Neural cell (in vitro differentiated cells): ENCODE data around the gene PDE4D. TPM values are rescaled to one million over a fixed set of nuclear protein-coding genes. Genes with fewer than 3 reads are reported as not detected.

ENCODE experiments used
- H2AFZ ChIP-seq: fragments of 200-600, 300-800 bp; sonication (generic), shearing (Covaris generic); 2 replicates; pipeline ENCODE4 v1.6.0; 2014; ENCODE audit warnings: low read depth, mild to moderate bottlenecking, antibody characterized with exemption, low read length, moderate library complexity
- H3F3A ChIP-seq: fragments of 200-600 bp; shearing (Covaris generic); 2 replicates; pipeline ENCODE4 v1.6.1; 2016; ENCODE audit warnings: mild to moderate bottlenecking, moderate library complexity, mixed read lengths, antibody characterized with exemption, low read length; ENCODE audit not compliant: insufficient read depth, poor library complexity, severe bottlenecking
- H3K27ac ChIP-seq: fragments of 200-600, 300-800 bp; sonication (generic), shearing (Covaris generic); 2 replicates; pipeline ENCODE4 v1.5.1; 2014; ENCODE audit warnings: mild to moderate bottlenecking, low read length, moderate library complexity
- H3K27me3 ChIP-seq: fragments of 300-800, 200-600 bp; sonication (generic), shearing (Covaris generic); 2 replicates; pipeline ENCODE4 v1.6.0; 2014; ENCODE audit warnings: mild to moderate bottlenecking, low read depth, low read length, moderate library complexity; ENCODE audit not compliant: insufficient read depth
- H3K36me3 ChIP-seq: fragments of 300-800, 200-600 bp; sonication (generic), shearing (Covaris generic); 2 replicates; pipeline ENCODE4 v1.5.1; 2014; ENCODE audit warnings: mild to moderate bottlenecking, antibody characterized with exemption, low read length, moderate library complexity; ENCODE audit not compliant: insufficient read depth
- H3K4me2 ChIP-seq: fragments of 300-800, 200-600 bp; sonication (generic), shearing (Covaris generic); 2 replicates; pipeline ENCODE4 v1.6.0; 2014; ENCODE audit warnings: mild to moderate bottlenecking, low read length
- H3K4me3 ChIP-seq: fragments of 300-800, 200-600 bp; sonication (generic), shearing (Covaris generic); 2 replicates; pipeline ENCODE4 v1.5.1; 2014; ENCODE audit warnings: mild to moderate bottlenecking, low read length, moderate library complexity
- H3K79me2 ChIP-seq: fragments of 200-600 bp; shearing (Covaris generic); replicated peaks from 2 replicates; pipeline ENCODE4 v1.6.0; 2014; ENCODE audit warnings: mild to moderate bottlenecking, low read length, moderate library complexity; ENCODE audit not compliant: insufficient read depth
- H3K9ac ChIP-seq: fragments of 300-800, 200-600 bp; sonication (generic), shearing (Covaris generic); 2 replicates; pipeline ENCODE4 v1.6.1; 2016; ENCODE audit warnings: mild to moderate bottlenecking, low read length, mixed read lengths
- H3K9me2 ChIP-seq: fragments of 200-600 bp; shearing (Covaris generic); 2 replicates; pipeline ENCODE4 v1.6.1; 2016; ENCODE audit warnings: mild to moderate bottlenecking, low read length, mixed read lengths; ENCODE audit not compliant: insufficient read depth
- H3K9me3 ChIP-seq: fragments of 200-600, 300-800 bp; sonication (generic), shearing (Covaris generic); 2 replicates; pipeline ENCODE4 v1.6.1; 2016; ENCODE audit warnings: mild to moderate bottlenecking, mixed run types, low read length, moderate library complexity, mixed read lengths
- H4K20me1 ChIP-seq: fragments of 200-600 bp; shearing (Covaris generic); 2 replicates; pipeline ENCODE4 v1.6.1; 2016; ENCODE audit warnings: mild to moderate bottlenecking, mixed run types; ENCODE audit not compliant: insufficient read depth
- CTCF ChIP-seq: fragments of 450-650 bp; IDR thresholded peaks from 2 replicates; pipeline ENCODE4 v1.5.1; 2014; ENCODE audit warnings: antibody characterized with exemption, mild to moderate bottlenecking, moderate library complexity; ENCODE audit not compliant: poor library complexity, severe bottlenecking
- EP300 ChIP-seq: fragments of 450-650 bp; conservative IDR thresholded peaks from 2 replicates; pipeline ENCODE4 v1.6.1; 2014; ENCODE audit warnings: antibody characterized with exemption, mild to moderate bottlenecking, moderate library complexity; ENCODE audit not compliant: poor library complexity, severe bottlenecking
- EZH2 ChIP-seq: fragments of 200-600, 300-800 bp; shearing (Covaris generic), sonication (generic); IDR thresholded peaks from 2 replicates; pipeline ENCODE4 v1.6.1; 2014; ENCODE audit warnings: antibody characterized with exemption, low read length, borderline replicate concordance, mild to moderate bottlenecking; ENCODE audit not compliant: insufficient read depth, poor library complexity, severe bottlenecking
- MXI1 ChIP-seq: fragments of 450-650 bp; conservative IDR thresholded peaks from 2 replicates; pipeline ENCODE4 v1.6.1; 2014; ENCODE audit warnings: antibody characterized with exemption, mild to moderate bottlenecking; ENCODE audit not compliant: poor library complexity, severe bottlenecking
- POLR2AphosphoS5 ChIP-seq: IDR thresholded peaks from 2 replicates; pipeline ENCODE4 v1.6.1; 2012
- RAD21 ChIP-seq: fragments of 450-650 bp; conservative IDR thresholded peaks from 2 replicates; pipeline ENCODE4 v1.6.1; 2014; ENCODE audit warnings: antibody characterized with exemption, mild to moderate bottlenecking, moderate library complexity
- REST ChIP-seq: IDR thresholded peaks from 2 replicates; pipeline ENCODE4 v1.6.1; 2012; ENCODE audit warnings: borderline replicate concordance
- SMC3 ChIP-seq: fragments of 450-650 bp; conservative IDR thresholded peaks from 2 replicates; pipeline ENCODE4 v1.6.1; 2014; ENCODE audit warnings: antibody characterized with exemption, mild to moderate bottlenecking, moderate library complexity; ENCODE audit not compliant: poor library complexity
- TAF1 ChIP-seq: IDR thresholded peaks from 2 replicates; pipeline ENCODE4 v1.6.1; 2012; ENCODE audit warnings: low read depth
- polyA plus RNA-seq: library from polyadenylated mRNA; depleted of rRNA; stranded (reverse); fragments of >200 nt; gene quantifications from 2 replicates; pipeline ENCODE4 v1.2.3, GENCODE V29; 2014

Gene PDE4D
- polyA plus RNA-seq, 1 donor from 2014 or later, result 42.8 TPM

GRCh38 chr5:59517926-59518585 lies 375.5 kb downstream of the PDE4D start:
- no peaks in the 10 kb centered on the region for H3K27me3 ChIP-seq
- no peak overlapping the region for H3K9ac ChIP-seq
- H3K79me2 ChIP-seq, result no peaks in the 10 kb centered on the region
- TF ChIP-seq EZH2 (no peak), SMC3 (no peak), RAD21 (no peak), REST (no peak), MXI1 (no peak), EP300 (no peak), TAF1 (no peak), CTCF (no peak), POLR2AphosphoS5 (no peak)
- no peaks in the 10 kb centered on the region for H4K20me1 ChIP-seq
- H3K9me2 ChIP-seq, result no peaks in the 10 kb centered on the region
- no peak overlapping the region for H3K4me3 ChIP-seq
- H3K27ac ChIP-seq, result no peak overlapping the region
- H3F3A ChIP-seq, result no peaks in the 10 kb centered on the region
- H3K4me2 ChIP-seq, result no peak overlapping the region
- no peak overlapping the region for H2AFZ ChIP-seq
- H3K9me3 ChIP-seq, result no peaks in the 10 kb centered on the region
- no peaks in the 10 kb centered on the region for H3K36me3 ChIP-seq

- no peak overlapping the region for H3K9ac ChIP-seq
- no peaks in the 10 kb centered on the region for H3K79me2 ChIP-seq
- H3K9me2 ChIP-seq, result no peaks in the 10 kb centered on the region
- H4K20me1 ChIP-seq, result no peaks in the 10 kb centered on the region
- no peaks in the 10 kb centered on the region for H3K9me3 ChIP-seq
- H3K27me3 ChIP-seq, result no peaks in the 10 kb centered on the region
- no peak overlapping the region for H3K4me2 ChIP-seq
- TF ChIP-seq REST (no peak), POLR2AphosphoS5 (no peak), SMC3 (no peak), MXI1 (no peak), TAF1 (no peak), CTCF (no peak), EP300 (no peak), RAD21 (no peak), EZH2 (no peak)
- H3K36me3 ChIP-seq, result no peaks in the 10 kb centered on the region
- no peak overlapping the region for H3K4me3 ChIP-seq
- no peaks in the 10 kb centered on the region for H3F3A ChIP-seq
- no peak overlapping the region for H3K27ac ChIP-seq
- no peak overlapping the region for H2AFZ ChIP-seq
Observed at GRCh38 chr5:59516161-59516560, 377.4 kb downstream of the PDE4D start.
